GM18909 (cell line): ENCODE data around the gene KRTAP11-1.

Experiments used
- ATAC-seq: cut with Tn5 transposase; IDR thresholded peaks from one replicate; pipeline ENCODE4 v1.9.1; 2021; ENCODE audit warnings: mild to moderate bottlenecking; ENCODE audit not compliant: unreplicated experiment, poor library complexity

The KRTAP11-1 gene, protein sequence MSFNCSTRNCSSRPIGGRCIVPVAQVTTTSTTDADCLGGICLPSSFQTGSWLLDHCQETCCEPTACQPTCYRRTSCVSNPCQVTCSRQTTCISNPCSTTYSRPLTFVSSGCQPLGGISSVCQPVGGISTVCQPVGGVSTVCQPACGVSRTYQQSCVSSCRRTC

DNA sequence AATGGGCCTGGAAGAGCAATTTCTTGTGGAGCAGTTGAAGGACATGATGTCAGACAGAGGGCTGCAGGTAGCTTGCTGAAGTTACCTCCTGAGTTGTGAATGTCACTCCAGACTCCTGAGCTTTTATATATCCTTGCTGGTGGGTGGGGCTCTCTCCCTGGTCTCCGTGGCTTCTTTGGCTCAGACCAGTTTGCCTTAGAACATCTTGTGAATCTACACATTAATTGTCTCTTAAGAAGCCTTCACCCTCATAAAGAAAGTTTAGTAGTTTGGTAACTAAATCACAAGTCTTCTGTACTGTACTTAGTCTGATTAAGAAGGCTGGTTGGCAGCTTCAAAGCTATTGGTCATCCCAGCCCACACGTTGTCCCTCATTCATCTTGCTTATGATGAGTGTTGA lies at the start of gene KRTAP11-1:
KRTAP11-1 (minus strand) TSS at position 101 of the 400 bp plus-strand sequence; CDS start at position 45, 56 bp downstream.
- no peak for ATAC-seq

DNA sequence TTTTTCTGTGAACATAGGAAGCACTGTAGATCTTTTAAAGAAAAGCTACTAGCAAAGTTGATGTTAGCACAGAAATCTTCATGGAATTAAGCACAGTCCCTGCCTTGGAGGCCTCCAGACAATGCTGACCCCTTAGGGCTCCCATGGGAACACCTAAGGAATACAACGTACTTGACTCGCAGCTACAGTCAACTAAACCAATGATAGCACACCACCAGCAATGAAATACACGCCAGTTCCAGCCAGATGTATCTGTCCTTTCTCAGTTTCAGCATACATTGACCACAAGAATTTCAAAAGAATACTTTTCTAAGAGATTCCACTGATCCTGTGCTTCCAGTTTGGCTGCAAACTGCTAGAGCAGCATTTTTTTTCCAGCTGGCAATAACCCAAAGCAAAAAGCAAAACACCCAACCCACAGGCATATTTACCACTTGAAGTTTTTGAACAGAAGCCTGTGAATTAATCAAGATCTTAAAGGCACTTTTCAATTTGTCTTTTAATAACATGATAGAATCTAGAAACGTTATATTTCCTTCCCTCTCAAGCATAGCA lies 42.8 kb upstream of the KRTAP11-1 start:
- no peak for ATAC-seq

GRCh38 chr21:30921129-30921528 lies 39.7 kb upstream of the KRTAP11-1 start:
- no peak for ATAC-seq

DNA sequence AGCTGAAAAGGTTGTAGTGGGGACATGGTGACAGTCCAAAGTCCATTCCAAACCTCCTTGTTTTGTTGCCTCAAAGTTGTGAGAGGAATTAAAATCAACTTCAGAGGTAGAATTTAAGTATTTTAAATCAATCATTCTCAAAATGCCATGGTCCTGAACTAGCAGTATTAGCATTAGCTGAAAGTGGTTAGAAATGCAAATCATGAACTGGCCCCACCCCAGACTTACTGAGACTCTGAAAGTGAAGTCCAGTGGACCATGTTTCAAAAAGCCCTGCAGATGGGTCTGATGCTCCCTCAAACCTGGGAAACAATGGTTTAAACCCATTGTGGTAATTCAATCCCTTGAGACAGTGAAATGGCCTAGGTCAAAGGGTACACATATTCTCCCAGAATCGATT lies 36.2 kb upstream of the KRTAP11-1 start:
- ATAC-seq, result no peak

DNA sequence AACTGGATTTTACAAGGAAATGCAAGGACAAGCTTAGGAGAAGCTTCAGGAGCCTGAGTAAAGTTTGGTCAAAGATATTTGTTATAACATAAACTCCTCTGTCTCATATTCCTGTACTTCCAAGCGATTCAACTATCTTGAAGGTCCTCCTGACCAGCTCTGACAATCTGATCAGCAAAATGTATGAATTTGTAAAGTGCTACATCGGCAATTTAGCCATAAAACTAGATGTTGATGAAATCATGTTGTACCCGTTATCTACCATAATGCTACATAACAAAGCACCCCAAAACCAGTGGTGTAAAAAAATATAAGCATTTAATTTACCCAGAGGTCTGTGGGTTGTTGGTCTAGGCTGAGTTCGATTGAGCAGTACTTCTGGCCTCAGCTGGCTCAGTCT lies 19.5 kb upstream of the KRTAP11-1 start:
- ATAC-seq, result no peak

DNA sequence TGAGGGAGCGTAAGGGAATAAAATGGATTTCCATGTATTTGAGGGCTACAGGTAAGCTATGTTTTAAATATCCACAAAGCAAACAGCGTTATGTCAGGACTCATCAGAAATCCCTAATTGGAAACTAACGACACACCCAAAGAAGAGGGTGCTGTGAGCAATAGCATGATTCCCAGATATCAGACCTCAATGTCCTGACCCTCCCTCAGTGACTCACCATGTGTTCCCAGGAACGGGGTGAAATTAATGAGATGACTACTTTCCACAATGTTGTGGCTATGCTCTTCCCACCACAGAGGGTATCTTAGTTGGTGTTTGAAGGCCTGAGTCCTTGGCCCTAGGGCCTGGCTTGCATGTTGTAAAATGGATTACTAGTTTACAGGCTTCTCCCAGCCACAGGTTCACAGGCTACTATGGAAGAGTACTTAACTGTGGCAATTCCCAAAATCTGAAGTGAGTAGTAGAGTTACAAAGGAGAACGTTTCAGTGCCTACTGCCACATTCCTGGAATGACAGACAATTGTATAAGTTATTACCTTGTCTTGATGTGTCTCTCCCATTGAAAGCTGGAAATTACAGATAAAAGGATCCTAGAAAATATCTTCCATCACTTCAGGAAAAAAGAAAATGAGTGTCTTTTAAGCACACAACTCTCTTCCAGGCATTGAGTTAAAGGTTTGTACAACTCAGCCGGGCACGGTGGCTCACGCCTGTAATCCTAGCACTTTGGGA lies 1.7 kb upstream of the KRTAP11-1 start:
- ATAC-seq, result no peak

- no peak for ATAC-seq
These were observed 466 bp downstream of the KRTAP11-1 start for GRCh38 chr21:30880914-30881313.

DNA sequence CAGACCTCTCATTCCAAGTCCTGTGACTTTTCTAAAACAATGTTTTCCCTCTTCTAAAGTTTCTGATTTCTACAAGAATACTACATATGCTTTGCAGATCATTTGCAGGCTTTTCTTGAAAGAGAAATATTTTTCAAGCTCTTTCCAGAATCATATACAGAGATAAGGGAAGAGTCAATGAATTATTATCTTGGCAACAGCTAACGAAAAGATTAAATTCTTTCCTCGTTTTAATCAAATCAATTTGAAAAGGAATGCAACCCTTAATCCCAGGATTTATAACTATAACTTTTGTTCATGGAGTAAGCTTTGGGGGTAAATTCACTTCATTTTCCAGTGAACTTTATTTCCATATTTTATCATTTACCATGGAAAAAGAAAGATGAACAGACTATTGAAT lies 6.9 kb downstream of the KRTAP11-1 start:
- ATAC-seq, result no peak

DNA sequence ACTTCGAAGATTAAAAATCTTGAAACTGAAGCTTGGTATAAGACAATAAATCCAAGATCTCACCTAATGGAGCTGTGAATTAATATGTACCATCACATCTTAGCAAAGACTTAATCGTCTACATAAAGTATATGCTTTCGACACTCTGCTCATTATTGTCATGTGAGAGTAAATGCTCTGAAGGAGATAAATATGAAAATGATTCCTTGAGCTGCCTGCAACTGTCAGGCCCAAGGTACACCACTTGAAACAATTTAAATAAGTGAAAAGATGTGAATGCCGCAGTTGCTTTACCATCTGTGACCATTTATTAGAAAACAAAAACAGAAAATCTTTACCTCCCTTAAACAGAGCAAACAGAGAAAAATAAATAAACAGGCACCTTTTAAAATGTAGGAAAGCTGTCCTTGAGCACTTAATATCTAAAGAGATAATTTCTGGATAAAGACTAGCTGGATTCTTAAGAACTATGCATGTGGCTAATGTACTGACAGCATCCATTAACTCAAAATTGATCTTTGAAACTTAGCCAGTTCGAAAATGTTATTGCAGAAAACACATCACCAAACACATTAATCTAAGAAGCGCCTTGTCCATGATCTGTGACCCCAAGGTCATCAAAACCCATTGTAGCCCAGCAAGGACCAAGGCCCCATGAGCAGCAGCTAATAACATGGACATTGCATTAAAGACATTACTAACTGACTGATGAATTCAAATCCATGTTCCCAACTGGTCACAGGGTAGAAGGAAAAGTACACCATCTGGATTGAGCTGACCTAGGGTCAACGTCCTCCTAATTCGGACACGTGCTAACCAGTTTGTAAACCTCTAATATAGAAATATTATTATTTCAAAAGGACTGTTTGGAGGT lies 33.5 kb downstream of the KRTAP11-1 start:
- ATAC-seq, result no peak

DNA sequence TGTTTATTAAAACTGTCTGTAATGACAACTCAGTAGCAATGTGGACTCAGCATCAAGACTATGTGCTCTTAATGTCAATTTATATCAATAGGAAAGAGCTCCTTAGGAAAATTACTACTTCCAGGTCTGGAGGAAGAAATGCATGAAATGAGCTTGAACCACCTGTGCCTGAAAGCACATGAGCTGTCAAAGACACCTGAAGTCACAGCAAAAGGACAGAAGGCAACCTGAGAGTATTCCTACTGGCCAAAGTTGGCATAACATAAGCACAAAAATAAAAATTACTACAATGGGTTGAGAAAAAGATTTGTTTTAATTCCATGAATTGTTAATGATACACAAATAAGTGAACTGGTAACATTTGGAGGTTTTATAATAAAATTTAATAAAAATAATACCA lies 38.4 kb downstream of the KRTAP11-1 start:
- ATAC-seq, result no peak

DNA sequence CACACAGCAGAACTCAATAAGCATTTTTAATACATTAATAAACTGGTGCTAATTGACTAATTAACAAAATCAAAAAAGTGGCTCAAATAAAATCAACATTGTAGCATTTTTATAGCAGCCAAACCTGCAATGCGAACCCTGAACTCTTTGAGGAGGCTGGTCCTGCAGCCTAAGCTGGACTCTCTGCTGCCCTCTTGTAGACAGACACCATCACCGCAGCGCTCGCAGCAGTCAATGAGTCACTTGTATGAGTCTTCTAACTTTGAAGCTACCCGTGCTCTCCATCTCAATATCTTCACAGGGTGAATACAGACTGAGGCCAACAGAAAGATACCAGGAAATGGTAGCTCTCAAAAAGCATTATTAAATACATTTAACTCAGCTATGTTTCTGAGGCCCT lies 42.1 kb downstream of the KRTAP11-1 start:
- ATAC-seq, result no peak

- no peak for ATAC-seq
These were observed 42.8 kb downstream of the KRTAP11-1 start for GRCh38 chr21:30838536-30838935.

GRCh38 chr21:30831194-30831765 lies 50.1 kb downstream of the KRTAP11-1 start:
- ATAC-seq, result no peak
